NB4 (cell line): Measurements from ENCODE around the gene CCM2.

ENCODE experiments used
- DNase-seq: peaks from one replicate; pipeline ENCODE4 v3.0.0; 2010; ENCODE audit warnings: low read depth
- H3K4me3 ChIP-seq: one replicate; pipeline ENCODE4 v1.5.1; 2011; ENCODE audit warnings: mild to moderate bottlenecking, low read depth, low read length, moderate library complexity
- MYC ChIP-seq: IDR thresholded peaks from 2 replicates; pipeline ENCODE4 v1.6.1; 2011; ENCODE audit warnings: low read depth, low read length
- POLR2A ChIP-seq: IDR thresholded peaks from 2 replicates; pipeline ENCODE4 v1.6.1; 2011; ENCODE audit warnings: mild to moderate bottlenecking; ENCODE audit not compliant: insufficient read length; ENCODE audit errors: extremely low read depth
- TF ChIP-seq, protein P1 (sequence below): IDR thresholded peaks from 2 replicates; pipeline ENCODE4 v1.6.1; 2011; ENCODE audit warnings: low read depth, low read length
- TF ChIP-seq, protein P2 (sequence below): IDR thresholded peaks from one replicate; pipeline ENCODE4 v1.5.1; 2012; ENCODE audit warnings: low read depth, low read length

Gene CCM2

DNA sequence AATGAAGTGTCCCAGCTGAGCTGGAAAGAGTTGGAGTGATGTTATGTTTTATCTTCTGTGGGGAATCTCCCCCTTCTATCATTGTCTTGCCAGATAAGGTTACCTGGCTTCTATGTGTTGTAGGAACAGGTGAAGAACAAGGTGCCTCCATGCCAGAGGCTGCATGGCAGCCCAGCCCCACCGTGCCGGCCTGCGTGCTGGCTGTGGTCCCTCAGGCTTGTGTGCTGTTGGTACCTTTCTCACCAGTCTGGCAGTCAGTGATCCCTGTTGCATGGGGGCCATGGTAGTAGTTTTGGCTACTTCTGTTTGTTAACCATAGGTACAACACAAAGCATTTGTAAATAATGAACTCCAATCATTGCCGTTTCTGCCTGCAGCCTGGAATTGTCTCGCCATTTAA, 37.9 kb downstream of the CCM2 start:
- H3K4me3 ChIP-seq: no peak overlapping the region
- DNase-seq: no peak
- TF ChIP-seq, protein P1, sequence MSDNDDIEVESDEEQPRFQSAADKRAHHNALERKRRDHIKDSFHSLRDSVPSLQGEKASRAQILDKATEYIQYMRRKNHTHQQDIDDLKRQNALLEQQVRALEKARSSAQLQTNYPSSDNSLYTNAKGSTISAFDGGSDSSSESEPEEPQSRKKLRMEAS: no peak
- no peak for TF ChIP-seq MYC

DNA sequence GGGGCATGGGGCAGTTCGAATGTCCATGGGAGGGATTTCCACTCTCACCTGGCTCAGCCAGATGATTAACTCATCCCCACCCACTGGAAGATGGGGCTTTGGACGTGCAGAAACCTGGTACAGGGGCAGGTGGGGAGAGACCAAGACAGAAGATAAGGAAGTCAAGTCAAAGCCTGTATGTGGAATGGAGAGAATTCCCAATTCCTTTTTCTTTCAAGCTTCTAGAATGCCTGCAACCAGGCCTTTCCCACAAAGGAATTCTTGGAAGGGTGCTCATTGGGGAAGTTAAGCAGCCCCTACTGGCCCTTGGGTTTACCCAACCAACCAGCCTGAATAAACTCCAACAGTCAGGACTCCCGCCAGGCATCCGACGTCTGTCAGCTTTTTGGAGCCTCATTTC, 39.1 kb downstream of the CCM2 start:
- TF ChIP-seq, protein P2, sequence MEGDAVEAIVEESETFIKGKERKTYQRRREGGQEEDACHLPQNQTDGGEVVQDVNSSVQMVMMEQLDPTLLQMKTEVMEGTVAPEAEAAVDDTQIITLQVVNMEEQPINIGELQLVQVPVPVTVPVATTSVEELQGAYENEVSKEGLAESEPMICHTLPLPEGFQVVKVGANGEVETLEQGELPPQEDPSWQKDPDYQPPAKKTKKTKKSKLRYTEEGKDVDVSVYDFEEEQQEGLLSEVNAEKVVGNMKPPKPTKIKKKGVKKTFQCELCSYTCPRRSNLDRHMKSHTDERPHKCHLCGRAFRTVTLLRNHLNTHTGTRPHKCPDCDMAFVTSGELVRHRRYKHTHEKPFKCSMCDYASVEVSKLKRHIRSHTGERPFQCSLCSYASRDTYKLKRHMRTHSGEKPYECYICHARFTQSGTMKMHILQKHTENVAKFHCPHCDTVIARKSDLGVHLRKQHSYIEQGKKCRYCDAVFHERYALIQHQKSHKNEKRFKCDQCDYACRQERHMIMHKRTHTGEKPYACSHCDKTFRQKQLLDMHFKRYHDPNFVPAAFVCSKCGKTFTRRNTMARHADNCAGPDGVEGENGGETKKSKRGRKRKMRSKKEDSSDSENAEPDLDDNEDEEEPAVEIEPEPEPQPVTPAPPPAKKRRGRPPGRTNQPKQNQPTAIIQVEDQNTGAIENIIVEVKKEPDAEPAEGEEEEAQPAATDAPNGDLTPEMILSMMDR: no peak
- TF ChIP-seq MYC: no peak
- no peak overlapping the region for H3K4me3 ChIP-seq
- DNase-seq: no peak

DNA sequence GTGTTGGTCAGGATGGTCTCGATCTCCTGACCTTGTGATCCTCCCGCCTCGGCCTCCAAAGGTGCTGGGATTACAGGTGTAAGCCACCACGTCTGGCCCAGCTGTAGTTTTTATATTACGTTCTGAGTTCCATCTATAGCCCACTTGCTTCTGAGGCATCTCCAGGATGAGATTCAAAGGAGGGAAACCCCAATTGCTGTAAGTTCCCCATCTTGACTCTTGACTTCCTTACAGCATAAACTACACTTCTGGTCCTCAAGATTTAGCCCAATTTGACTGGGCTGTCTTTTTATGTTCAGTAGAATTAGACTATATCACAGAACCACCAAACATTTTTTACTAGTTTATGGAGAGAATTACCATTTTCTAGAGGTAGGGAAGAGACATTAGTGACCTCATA, 44.3 kb downstream of the CCM2 start:
- H3K4me3 ChIP-seq: no peak overlapping the region
- no peak for DNase-seq
- TF ChIP-seq, protein P2: no peak
- TF ChIP-seq POLR2A: no peak
- TF ChIP-seq, protein P1: no peak
- TF ChIP-seq MYC: no peak

DNA sequence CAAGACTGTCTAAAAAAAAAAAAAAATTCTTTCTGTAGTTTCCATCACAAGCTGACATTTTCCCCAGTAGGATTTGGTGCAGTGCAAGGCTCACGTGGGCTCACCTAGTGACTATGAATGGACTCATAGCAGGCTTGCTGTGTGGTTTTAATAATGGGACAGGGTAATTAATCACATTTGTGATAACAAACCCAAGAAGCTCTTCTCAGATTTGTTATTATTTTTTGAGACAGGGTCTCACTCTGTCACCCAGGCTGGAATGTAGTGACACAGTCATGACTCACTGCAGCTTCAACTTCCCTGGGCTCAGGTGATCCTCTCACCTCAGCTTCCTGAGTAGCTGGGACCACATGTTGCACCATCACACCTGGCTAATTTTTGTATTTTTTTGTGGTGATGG, 48.7 kb downstream of the CCM2 start:
- H3K4me3 ChIP-seq: no peak overlapping the region
- no peak for DNase-seq
- TF ChIP-seq, protein P2: no peak
- TF ChIP-seq MYC: no peak
- TF ChIP-seq, protein P1: no peak
- TF ChIP-seq POLR2A: no peak

DNA sequence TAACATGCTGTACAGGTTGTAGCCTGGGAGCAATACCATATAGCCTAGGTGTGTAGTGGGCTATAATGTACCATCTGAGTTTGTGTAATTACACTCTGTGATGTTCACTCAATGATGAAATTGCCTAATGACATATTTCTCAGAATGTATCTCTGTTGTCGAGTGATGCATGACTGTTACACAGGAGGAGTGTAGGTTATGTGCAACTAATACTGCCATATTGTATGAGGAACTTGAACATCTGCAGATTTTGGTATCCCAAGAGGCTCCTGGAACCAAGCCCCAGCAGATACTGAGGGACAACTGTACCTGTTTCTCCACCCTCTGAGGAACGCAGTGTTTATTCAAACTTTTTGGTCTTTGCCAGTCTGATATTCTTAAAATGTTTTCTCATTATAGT, 50.2 kb downstream of the CCM2 start:
- no peak for DNase-seq
- H3K4me3 ChIP-seq: no peak overlapping the region
- TF ChIP-seq MYC: no peak
- TF ChIP-seq, protein P2: no peak
- TF ChIP-seq, protein P1: no peak
- no peak for TF ChIP-seq POLR2A

DNA sequence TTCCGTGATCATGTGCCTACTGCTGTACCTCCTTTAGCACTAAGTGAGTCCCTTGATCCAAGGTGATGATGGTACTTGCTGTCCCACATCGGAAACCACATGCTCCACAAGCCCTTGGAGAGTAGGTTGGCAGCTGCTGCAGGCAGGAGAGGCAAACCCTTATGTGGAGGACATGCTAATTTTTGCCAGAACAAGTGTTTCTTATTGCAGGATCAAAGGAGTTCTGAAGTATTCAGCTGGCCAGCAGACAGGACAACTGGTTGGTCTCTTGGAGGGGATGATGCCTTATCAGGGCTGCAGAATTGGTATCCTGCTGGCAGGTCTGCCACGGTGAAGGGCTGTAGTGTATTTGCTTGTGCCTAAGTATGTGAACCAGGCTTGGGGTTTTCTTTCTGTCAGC, 52.0 kb downstream of the CCM2 start:
- TF ChIP-seq, protein P2: no peak
- TF ChIP-seq, protein P1: no peak
- TF ChIP-seq POLR2A: no peak
- TF ChIP-seq MYC: no peak
- DNase-seq: no peak
- no peak overlapping the region for H3K4me3 ChIP-seq
